Endothelial cell of umbilical vein (primary cell): ENCODE results near the gene CIITA. TPM values are rescaled to one million over a fixed set of nuclear protein-coding genes. Genes with fewer than 3 reads are reported as not detected.

ENCODE experiments used
- BruUV-seq: library from RNA; stranded (reverse); fragments of 400-500 nt; replicated peaks from 2 replicates; lab custom pipeline; 2021; lab: Mats Ljungman, UMichigan
- CTCF ChIA-PET: fragments of 300-600, 350-600 bp; sonication (Branson Sonifier 250); formaldehyde crosslinking; loops from one replicate; lab custom pipeline; 2021; ENCODE audit warnings: antibody characterized with exemption, inconsistent platforms; lab: Charles Lee
- POLR2A ChIA-PET: fragments of 300-600, 350-600 bp; sonication (Branson Sonifier 250); formaldehyde crosslinking; loops from one replicate; lab custom pipeline; 2021; ENCODE audit warnings: antibody characterized with exemption, inconsistent platforms; lab: Charles Lee
- DNase-seq: peaks from one replicate; pipeline ENCODE4 v3.0.0-alpha.2; 2011; ENCODE audit warnings: low read depth, low spot score
- FAIRE-seq: peaks from 2 replicates; lab custom pipeline; 2011; peaks lifted over from hg19 to GRCh38; lab: Jason Lieb, UNC
- H2AFZ ChIP-seq: 2 replicates; pipeline ENCODE4 v1.6.0; 2012; ENCODE audit warnings: low read depth, low read length, control low read depth, inconsistent platforms
- H3K27ac ChIP-seq: 2 replicates; pipeline ENCODE4 v1.5.1; 2011; ENCODE audit warnings: low read depth, mild to moderate bottlenecking, control low read depth, low read length, moderate library complexity; ENCODE audit not compliant: insufficient read depth
- H3K27me3 ChIP-seq, 2 experiments: 2 replicates each; pipeline versions ENCODE4 v1.6.0 to v1.6.1; 2011; ENCODE audit warnings: low read length in 2 of 2, mixed read lengths in 1 of 2; ENCODE audit not compliant: control insufficient read depth in 2 of 2, insufficient read depth in 2 of 2
- H3K36me3 ChIP-seq, 2 experiments: 2 replicates in 1 of 2; 3 replicates in 1 of 2; pipeline ENCODE4 v1.5.1; 2011; ENCODE audit warnings: low read length in 2 of 2, mild to moderate bottlenecking in 1 of 2, moderate library complexity in 1 of 2; ENCODE audit not compliant: control insufficient read depth in 2 of 2, insufficient read depth in 2 of 2; ENCODE audit errors: extremely low read depth in 1 of 2
- H3K4me1 ChIP-seq: 3 replicates; pipeline ENCODE4 v1.5.1; 2011; ENCODE audit warnings: mild to moderate bottlenecking, low read length; ENCODE audit not compliant: control insufficient read depth, insufficient read depth; ENCODE audit errors: extremely low read depth
- H3K4me2 ChIP-seq: 2 replicates; pipeline ENCODE4 v1.6.1; 2011; ENCODE audit warnings: low read length, control low read depth, mixed read lengths; ENCODE audit not compliant: insufficient read depth
- H3K4me3 ChIP-seq, 3 experiments: fragments of 200-600 bp in 1 of 3; sonication (generic), shearing (Covaris generic) in 1 of 3; replicated peaks in 1 of 3; 2 replicates each; pipeline ENCODE4 v1.5.1; 2011 to 2016; ENCODE audit warnings: control low read depth in 3 of 3, low read length in 3 of 3, mild to moderate bottlenecking in 2 of 3, inconsistent platforms in 1 of 3, low read depth in 1 of 3, moderate library complexity in 1 of 3; ENCODE audit not compliant: insufficient read depth in 1 of 3
- H3K79me2 ChIP-seq: 2 replicates; pipeline ENCODE4 v1.6.0; 2012; ENCODE audit warnings: low read length, inconsistent platforms; ENCODE audit not compliant: control insufficient read depth, insufficient read depth
- H3K9ac ChIP-seq: replicated peaks from 2 replicates; pipeline ENCODE3; 2011; ENCODE audit warnings: low read length, control low read depth; ENCODE audit not compliant: insufficient read depth; ENCODE audit errors: extremely low read depth
- H3K9me1 ChIP-seq: replicated peaks from 3 replicates; pipeline ENCODE4 v1.6.0; 2011; ENCODE audit warnings: mild to moderate bottlenecking, low read length; ENCODE audit not compliant: control insufficient read depth, insufficient read depth; ENCODE audit errors: extremely low read depth
- H3K9me3 ChIP-seq: replicated peaks from 2 replicates; pipeline ENCODE4 v1.5.1; 2012; ENCODE audit warnings: low read length, inconsistent platforms; ENCODE audit not compliant: control insufficient read depth, insufficient read depth
- H4K20me1 ChIP-seq: replicated peaks from 2 replicates; pipeline ENCODE3; 2011; ENCODE audit warnings: mild to moderate bottlenecking, low read length; ENCODE audit not compliant: control insufficient read depth, insufficient read depth; ENCODE audit errors: extremely low read depth
- EZH2 ChIP-seq: IDR thresholded peaks from 2 replicates; pipeline ENCODE4 v1.6.1; 2012; ENCODE audit warnings: borderline replicate concordance, low read depth, mild to moderate bottlenecking, moderate library complexity, low read length, inconsistent platforms; ENCODE audit not compliant: severe bottlenecking
- FOS ChIP-seq: IDR thresholded peaks from 2 replicates; pipeline ENCODE4 v1.6.1; 2011; ENCODE audit warnings: mild to moderate bottlenecking, low read length, moderate library complexity, borderline replicate concordance; ENCODE audit not compliant: insufficient read depth
- GATA2 ChIP-seq: IDR thresholded peaks from 2 replicates; pipeline ENCODE4 v1.7.0; 2011; ENCODE audit warnings: low read depth, mild to moderate bottlenecking, moderate library complexity, mixed read lengths, low read length; ENCODE audit not compliant: insufficient read length, insufficient read depth
- JUN ChIP-seq: IDR thresholded peaks from 2 replicates; pipeline ENCODE4 v1.6.1; 2011; ENCODE audit warnings: borderline replicate concordance, low read depth; ENCODE audit not compliant: insufficient read length, insufficient read depth
- MYC ChIP-seq: IDR thresholded peaks from one replicate; pipeline ENCODE4 v1.6.1; 2011; ENCODE audit warnings: mild to moderate bottlenecking, low read depth, low read length
- POLR2A ChIP-seq: IDR thresholded peaks from 2 replicates; pipeline ENCODE4 v1.6.1; 2012; ENCODE audit warnings: low read depth, mild to moderate bottlenecking, control low read depth, low read length
- POLR2AphosphoS5 ChIP-seq: IDR thresholded peaks from 2 replicates; pipeline ENCODE4 v1.6.1; 2012; ENCODE audit warnings: low read depth, mild to moderate bottlenecking, control low read depth, low read length, moderate library complexity; ENCODE audit not compliant: insufficient read depth
- dilution Hi-C: fragments of 300-500 bp; cut with MboI; formaldehyde crosslinking; loops from one replicate; pipeline ENCODE4 v1.15.0; 2019; ENCODE audit warnings: low sequenced_read_pairs; ENCODE audit not compliant: extremely low pct_ligation_motif_present
- intact Hi-C: fragments of 100-400 bp; cut with micrococcal nuclease; formaldehyde crosslinking; loops from one replicate; pipeline ENCODE4 v1.10.0; 2022
- polyA plus RNA-seq, 4 experiments: library from polyadenylated mRNA; depleted of rRNA in 3 of 4; stranded (reverse) in 3 of 4; unstranded in 1 of 4; fragments of >200 nt; gene quantifications; 2 replicates each; pipeline versions ENCODE4 v1.2.1 to v1.2.3, GENCODE V29; 2011 to 2012; ENCODE audit warnings: missing spikeins in 1 of 4
- total RNA-seq: library from RNA; stranded (reverse); gene quantifications from 2 replicates; pipeline ENCODE4 v1.2.3, GENCODE V29; 2021
- TF ChIP-seq, protein P1 (sequence below), 2 donors: IDR thresholded peaks; 1 replicate in 1 of 2; 2 replicates in 1 of 2; pipeline ENCODE4 v1.5.1; 2011; ENCODE audit warnings: low read length in 2 of 2, mild to moderate bottlenecking in 2 of 2, moderate library complexity in 2 of 2, control low read depth in 1 of 2, inconsistent platforms in 1 of 2, low read depth in 1 of 2; ENCODE audit not compliant: insufficient read depth in 1 of 2; ENCODE audit errors: extremely low read depth in 1 of 2
- TF ChIP-seq, protein P2 (sequence below): IDR thresholded peaks from 2 replicates; pipeline ENCODE4 v1.6.1; 2011; ENCODE audit not compliant: insufficient read depth, insufficient read length

The CIITA gene
- total and polyA plus RNA-seq, 2 donors (not counting 3 experiments of a cell fraction or from before 2014, with no cell fraction given) = not detected

DNA sequence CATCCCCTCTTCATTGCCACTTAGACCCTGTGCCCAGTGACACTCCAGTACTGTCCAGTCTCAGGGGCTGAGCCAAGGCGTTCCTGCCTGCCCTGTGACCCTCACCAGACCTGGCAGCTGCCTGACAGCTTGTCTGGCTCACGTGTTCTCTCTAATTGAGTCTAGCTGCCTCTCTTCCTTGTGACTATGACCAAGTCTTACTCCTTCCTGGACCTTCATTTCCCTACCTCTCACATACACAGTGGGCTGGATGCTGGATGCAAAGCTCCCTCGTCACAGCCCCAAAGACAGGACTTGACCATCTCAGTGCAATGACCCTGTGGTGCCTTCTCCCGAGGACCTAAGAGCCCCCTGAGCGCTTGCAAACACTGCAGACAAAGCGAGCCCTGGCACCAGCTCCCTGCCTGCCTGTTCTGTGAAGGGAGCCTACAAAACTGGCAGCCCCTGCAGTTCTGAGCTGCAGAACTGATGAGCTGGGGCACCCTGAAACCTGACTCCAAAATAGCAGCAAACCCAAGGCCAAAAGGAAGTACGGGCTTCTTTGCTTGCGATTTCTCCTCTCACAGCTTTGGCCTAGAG lies 63.6 kb downstream of the CIITA start:
- peak; percentile 28 for FAIRE-seq
- no peaks in the 10 kb centered on the region for H3K9me1 ChIP-seq
- H2AFZ ChIP-seq = no peak overlapping the region
- no peak for DNase-seq
- H4K20me1 ChIP-seq = peaks cover 2% of the 10 kb centered on the region
- dilution Hi-C loops (no loop called here), intact Hi-C loops (loop anchor here (1.0 to 10.0 kb wide), 2 partner anchors 360 to 556 kb away; partner anchors contain the start of genes ATF7IP2 and EMP2)
- POLR2A ChIA-PET = interaction anchor here (0.7 kb wide), 1 partner anchor 316 kb away, joined by 3 read pairs; the partner anchor contains the start of gene SOCS1
- peak overlapping the region; percentile 24 to 71 (median 55) for H3K4me3 ChIP-seq
- no peaks in the 10 kb centered on the region for H3K27me3 ChIP-seq
- no peaks in the 10 kb centered on the region for H3K36me3 ChIP-seq
- TF ChIP-seq, protein P1, sequence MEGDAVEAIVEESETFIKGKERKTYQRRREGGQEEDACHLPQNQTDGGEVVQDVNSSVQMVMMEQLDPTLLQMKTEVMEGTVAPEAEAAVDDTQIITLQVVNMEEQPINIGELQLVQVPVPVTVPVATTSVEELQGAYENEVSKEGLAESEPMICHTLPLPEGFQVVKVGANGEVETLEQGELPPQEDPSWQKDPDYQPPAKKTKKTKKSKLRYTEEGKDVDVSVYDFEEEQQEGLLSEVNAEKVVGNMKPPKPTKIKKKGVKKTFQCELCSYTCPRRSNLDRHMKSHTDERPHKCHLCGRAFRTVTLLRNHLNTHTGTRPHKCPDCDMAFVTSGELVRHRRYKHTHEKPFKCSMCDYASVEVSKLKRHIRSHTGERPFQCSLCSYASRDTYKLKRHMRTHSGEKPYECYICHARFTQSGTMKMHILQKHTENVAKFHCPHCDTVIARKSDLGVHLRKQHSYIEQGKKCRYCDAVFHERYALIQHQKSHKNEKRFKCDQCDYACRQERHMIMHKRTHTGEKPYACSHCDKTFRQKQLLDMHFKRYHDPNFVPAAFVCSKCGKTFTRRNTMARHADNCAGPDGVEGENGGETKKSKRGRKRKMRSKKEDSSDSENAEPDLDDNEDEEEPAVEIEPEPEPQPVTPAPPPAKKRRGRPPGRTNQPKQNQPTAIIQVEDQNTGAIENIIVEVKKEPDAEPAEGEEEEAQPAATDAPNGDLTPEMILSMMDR (IDR thresholded peaks at IDR 0.05; ENCODE audit: extremely low read depth in 1 of 2, insufficient read depth in 1 of 2, low read depth in 1 of 2, low read length in 2 of 2) = no peak
- TF ChIP-seq POLR2A = no peak
- TF ChIP-seq, protein P2, sequence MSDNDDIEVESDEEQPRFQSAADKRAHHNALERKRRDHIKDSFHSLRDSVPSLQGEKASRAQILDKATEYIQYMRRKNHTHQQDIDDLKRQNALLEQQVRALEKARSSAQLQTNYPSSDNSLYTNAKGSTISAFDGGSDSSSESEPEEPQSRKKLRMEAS = no peak
- TF ChIP-seq JUN = no peak
- no peak for TF ChIP-seq GATA2
- TF ChIP-seq MYC = no peak
- no peak for TF ChIP-seq POLR2AphosphoS5
- TF ChIP-seq EZH2 = no peak
- TF ChIP-seq FOS = no peak
- H3K9me3 ChIP-seq = no peaks in the 10 kb centered on the region
- H3K4me2 ChIP-seq = peak overlapping the region; percentile 66
- peak overlapping the region; percentile 10 for H3K9ac ChIP-seq
- no TSS peak for BruUV-seq
- H3K79me2 ChIP-seq = peaks cover 51% of the 10 kb centered on the region
- CTCF ChIA-PET = interaction anchor here (1.0 to 1.7 kb wide), 3 partner anchors 8 to 22 kb away, joined by 3 to 8 read pairs (median 3); no protein-coding TSS in a partner anchor
- no peak overlapping the region for H3K27ac ChIP-seq
- H3K4me1 ChIP-seq = peaks cover 59% of the 10 kb centered on the region
